SK-N-MC (cell line): ENCODE data around the gene TRAF3.

Source experiments
- EZH2 ChIP-seq: fragments of 200-600 bp; sonication (generic); IDR thresholded peaks from one replicate; pipeline ENCODE4 v1.6.1; 2017; ENCODE audit warnings: antibody characterized with exemption
- FOXP2 ChIP-seq: optimal IDR thresholded peaks from 2 replicates; pipeline ENCODE3; 2011; ENCODE audit warnings: mild to moderate bottlenecking, moderate library complexity; ENCODE audit not compliant: insufficient read depth; ENCODE audit errors: extremely low read length, control extremely low read depth
- POLR2AphosphoS5 ChIP-seq: IDR thresholded peaks from 2 replicates; pipeline ENCODE4 v1.6.1; 2012; ENCODE audit warnings: mild to moderate bottlenecking, low read depth, low read length, borderline replicate concordance

- TF ChIP-seq EZH2 (no peak), POLR2AphosphoS5 (no peak), FOXP2 (no peak)
These were observed 16.0 kb upstream of the TRAF3 start for GRCh38 chr14:102761206-102761605.
